ENCODE data around the gene NPHS1.

GRCh38 chr19:35861640-35862160, 9.4 kb upstream of the NPHS1 start:
- TF ChIP-seq CBX8 (IDR thresholded peaks at IDR 0.05; ENCODE audit: borderline replicate concordance, low read depth, low read length) (no peak), CTCF (IDR thresholded peaks at IDR 0.05; ENCODE audit: control extremely low read depth in 1 of 3, insufficient read depth in 1 of 3, low read depth in 1 of 3, low read length in 3 of 3) (no peak), TCF12 (IDR thresholded peaks at IDR 0.05; ENCODE audit: low read depth, low read length) (no peak), RFX5 (IDR thresholded peaks at IDR 0.05; ENCODE audit: borderline replicate concordance, low read depth, low read length) (no peak), GTF2F1 (IDR thresholded peaks at IDR 0.05; ENCODE audit: borderline replicate concordance, low read depth, low read length) (no peak), POLR2AphosphoS5 (IDR thresholded peaks at IDR 0.05; ENCODE audit: low read depth, low read length) (no peak), PHF8 (conservative IDR thresholded peaks at IDR 0.05; ENCODE audit: low read depth, low read length) (no peak), JUND (IDR thresholded peaks at IDR 0.05; ENCODE audit: low read length) (no peak), SP2 (IDR thresholded peaks at IDR 0.05; ENCODE audit: low read length) (no peak)
